Fibroblast of pulmonary artery (primary cell): Measurements from ENCODE around the gene PLEKHJ1.

Source experiments
- DNase-seq: peaks from one replicate; pipeline ENCODE4 v3.0.0-alpha.2; 2010; ENCODE audit warnings: low read depth
- H3K4me3 ChIP-seq: replicated peaks from 2 replicates; pipeline ENCODE4 v1.5.1; 2011; ENCODE audit warnings: low read depth, mild to moderate bottlenecking, control low read depth, low read length, moderate library complexity
- TF ChIP-seq, protein P1 (sequence below): IDR thresholded peaks from 2 replicates; pipeline ENCODE4 v1.5.1; 2011; ENCODE audit warnings: mild to moderate bottlenecking, control low read depth, low read length, inconsistent platforms; ENCODE audit errors: missing control alignments

PLEKHJ1 gene

DNA sequence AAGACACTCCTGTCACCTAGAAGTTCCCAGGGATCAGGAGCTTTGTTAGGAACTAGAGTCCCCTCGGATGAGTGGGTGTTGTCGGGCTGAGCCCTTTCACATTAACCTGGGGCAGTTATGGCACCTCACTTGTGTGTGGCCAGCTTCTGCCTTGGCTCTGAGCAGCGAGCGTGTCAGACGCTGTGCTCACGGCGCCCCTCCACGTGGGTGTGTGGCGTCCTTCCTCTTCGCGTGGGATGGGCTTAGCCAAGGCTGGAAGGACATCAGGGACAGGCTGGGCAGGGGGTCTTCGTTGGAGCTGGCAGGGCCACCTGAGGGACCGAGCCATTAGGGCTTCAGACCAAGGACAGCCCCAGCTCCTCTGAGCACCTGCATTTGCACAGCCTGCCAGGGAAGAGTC lies 49.0 kb downstream of the PLEKHJ1 start:
- no peak overlapping the region for H3K4me3 ChIP-seq
- TF ChIP-seq, protein P1, sequence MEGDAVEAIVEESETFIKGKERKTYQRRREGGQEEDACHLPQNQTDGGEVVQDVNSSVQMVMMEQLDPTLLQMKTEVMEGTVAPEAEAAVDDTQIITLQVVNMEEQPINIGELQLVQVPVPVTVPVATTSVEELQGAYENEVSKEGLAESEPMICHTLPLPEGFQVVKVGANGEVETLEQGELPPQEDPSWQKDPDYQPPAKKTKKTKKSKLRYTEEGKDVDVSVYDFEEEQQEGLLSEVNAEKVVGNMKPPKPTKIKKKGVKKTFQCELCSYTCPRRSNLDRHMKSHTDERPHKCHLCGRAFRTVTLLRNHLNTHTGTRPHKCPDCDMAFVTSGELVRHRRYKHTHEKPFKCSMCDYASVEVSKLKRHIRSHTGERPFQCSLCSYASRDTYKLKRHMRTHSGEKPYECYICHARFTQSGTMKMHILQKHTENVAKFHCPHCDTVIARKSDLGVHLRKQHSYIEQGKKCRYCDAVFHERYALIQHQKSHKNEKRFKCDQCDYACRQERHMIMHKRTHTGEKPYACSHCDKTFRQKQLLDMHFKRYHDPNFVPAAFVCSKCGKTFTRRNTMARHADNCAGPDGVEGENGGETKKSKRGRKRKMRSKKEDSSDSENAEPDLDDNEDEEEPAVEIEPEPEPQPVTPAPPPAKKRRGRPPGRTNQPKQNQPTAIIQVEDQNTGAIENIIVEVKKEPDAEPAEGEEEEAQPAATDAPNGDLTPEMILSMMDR, result no peak
- DNase-seq, result no peak

DNA sequence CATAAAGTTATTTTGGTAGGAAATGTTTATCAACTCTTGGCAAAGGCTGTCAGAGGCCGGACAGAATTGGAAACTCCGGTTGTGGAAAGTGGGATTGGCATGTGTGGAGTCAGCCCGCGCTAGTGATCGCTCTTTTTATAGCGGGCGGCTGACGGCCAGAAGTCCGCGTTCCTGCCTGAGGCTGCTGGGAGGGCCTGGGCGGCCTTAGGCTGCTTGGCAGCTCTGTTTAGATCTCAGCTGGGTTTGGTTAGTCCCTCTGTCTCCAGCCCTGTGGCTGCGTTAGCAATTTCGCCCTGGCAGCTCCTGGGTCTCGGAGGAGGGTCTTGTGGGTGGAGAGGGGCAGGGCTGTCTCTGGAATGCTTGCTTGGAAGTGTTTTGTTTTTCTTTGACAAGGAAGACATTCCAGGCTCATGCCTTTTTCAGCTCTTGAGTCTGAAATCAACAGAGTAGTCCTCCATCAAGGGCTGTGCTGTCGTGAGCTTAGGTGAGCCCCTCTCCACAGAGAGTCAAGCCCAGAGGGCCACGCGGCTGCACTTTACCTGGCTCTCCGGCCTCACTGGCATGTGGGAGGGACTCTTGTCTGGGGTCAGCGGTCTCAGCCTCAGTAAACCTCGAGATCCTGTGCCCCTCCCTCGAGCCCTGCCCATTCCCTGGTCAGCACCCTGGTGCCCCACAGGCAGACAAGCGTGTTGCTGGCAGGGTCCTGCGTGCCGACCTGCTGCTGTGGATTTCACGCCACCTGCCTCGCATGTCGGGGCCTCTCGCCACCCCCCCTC lies 49.9 kb downstream of the PLEKHJ1 start:
- no peak overlapping the region for H3K4me3 ChIP-seq
- TF ChIP-seq, protein P1, result no peak
- peak; percentile 84 for DNase-seq

DNA sequence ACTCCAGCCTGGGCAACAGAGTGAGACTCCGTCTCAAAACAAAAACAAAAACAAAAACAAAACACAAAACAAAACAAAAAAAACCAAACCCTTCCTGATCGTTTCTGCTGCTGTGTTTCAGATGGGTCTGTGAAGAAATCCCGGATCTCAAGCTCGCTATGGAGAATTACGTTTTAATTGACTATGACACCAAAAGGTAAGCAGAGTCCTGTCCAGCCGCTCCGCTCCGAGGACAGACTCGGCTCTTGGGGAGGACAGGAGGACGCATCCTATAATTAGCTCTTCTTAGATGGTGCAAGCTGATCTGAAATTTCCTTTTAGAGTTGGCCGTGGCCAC lies 50.4 kb downstream of the PLEKHJ1 start:
- no peak for DNase-seq
- TF ChIP-seq, protein P1, result no peak
- H3K4me3 ChIP-seq, result no peak overlapping the region

DNA sequence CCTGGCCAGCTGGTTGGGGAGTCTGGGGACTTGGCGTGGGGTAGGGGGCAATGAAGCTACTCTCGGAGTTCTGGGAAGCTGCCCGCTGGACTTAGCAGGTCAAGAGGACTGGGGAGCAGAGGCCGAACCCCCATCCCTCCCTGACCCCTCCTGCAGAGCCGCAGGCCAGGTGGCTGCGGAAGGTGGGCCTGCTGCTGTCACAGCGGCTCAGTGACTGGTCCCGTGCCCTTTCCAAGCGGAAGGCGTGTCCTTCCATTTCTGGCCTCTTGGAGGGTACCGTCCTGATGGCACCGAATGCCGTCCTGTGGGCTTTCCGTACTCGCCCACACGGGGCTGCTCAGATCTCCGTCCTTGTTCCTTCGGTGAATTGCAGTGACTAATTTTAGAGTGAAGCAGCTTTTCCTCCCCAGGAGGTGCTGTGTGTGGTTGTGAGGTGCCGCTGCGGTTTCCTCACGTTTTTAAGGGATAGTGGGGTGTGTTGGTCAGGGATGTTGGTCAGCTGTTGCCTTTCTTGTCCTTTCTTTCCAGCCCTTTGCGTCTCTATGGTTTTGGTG lies 51.6 kb downstream of the PLEKHJ1 start:
- no peak overlapping the region for H3K4me3 ChIP-seq
- DNase-seq, result no peak
- TF ChIP-seq, protein P1, result no peak
